Measurements from ENCODE around the gene ULK3.
"Not testable (repeated sequence)": the region's sequence is repeated elsewhere in the genome, so short reads cannot be mapped to it uniquely, and the experiment has no call there.

DNA sequence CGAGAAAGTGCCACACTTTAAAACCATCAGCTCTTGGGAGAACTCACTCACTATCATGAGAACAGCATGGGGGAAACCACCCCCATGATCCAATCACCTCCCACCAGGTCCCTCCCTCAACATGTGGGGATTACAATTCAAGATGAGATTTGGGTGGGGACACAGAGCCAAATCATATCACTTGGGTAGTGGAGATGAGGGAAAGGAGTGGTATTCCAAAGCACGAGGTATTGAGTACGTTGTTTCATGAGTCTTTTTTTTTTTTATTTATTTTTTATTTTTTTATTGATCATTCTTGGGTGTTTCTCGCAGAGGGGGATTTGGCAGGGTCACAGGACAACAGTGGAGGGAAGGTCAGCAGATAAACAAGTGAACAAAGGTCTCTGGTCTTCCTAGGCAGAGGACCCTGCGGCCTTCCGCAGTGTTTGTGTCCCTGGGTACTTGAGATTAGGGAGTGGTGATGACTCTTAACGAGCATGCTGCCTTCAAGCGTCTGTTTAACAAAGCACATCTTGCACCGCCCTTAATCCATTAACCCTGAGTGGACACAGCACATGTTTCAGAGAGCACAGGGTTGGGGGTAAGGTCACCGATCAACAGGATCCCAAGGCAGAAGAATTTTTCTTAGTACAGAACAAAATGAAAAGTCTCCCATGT lies 44.7 kb upstream of the ULK3 start:
- TF ChIP-seq, protein P1, sequence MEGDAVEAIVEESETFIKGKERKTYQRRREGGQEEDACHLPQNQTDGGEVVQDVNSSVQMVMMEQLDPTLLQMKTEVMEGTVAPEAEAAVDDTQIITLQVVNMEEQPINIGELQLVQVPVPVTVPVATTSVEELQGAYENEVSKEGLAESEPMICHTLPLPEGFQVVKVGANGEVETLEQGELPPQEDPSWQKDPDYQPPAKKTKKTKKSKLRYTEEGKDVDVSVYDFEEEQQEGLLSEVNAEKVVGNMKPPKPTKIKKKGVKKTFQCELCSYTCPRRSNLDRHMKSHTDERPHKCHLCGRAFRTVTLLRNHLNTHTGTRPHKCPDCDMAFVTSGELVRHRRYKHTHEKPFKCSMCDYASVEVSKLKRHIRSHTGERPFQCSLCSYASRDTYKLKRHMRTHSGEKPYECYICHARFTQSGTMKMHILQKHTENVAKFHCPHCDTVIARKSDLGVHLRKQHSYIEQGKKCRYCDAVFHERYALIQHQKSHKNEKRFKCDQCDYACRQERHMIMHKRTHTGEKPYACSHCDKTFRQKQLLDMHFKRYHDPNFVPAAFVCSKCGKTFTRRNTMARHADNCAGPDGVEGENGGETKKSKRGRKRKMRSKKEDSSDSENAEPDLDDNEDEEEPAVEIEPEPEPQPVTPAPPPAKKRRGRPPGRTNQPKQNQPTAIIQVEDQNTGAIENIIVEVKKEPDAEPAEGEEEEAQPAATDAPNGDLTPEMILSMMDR (IDR thresholded peaks at IDR 0.05; ENCODE audit: poor library complexity) = not testable (repeated sequence)
- not testable (repeated sequence) for TF ChIP-seq EZH2phosphoT487 (IDR thresholded peaks at IDR 0.05; ENCODE audit: low read depth, severe bottlenecking, unreplicated experiment)

Measured in hepatocyte (in vitro differentiated cells).